Panc1 (cell line): Measurements from ENCODE around the gene SIGLEC7.

Source experiments
- POLR2AphosphoS5 ChIP-seq: IDR thresholded peaks from 2 replicates; pipeline ENCODE4 v1.6.1; 2012; ENCODE audit warnings: mild to moderate bottlenecking, low read depth, low read length, moderate library complexity
- SIN3A ChIP-seq: IDR thresholded peaks from 2 replicates; pipeline ENCODE4 v1.6.1; 2012; ENCODE audit warnings: low read depth, mild to moderate bottlenecking, low read length, moderate library complexity, borderline replicate concordance; ENCODE audit not compliant: insufficient read depth
- TF ChIP-seq, protein P1 (sequence below): fragments of 450-650 bp; IDR thresholded peaks from 2 replicates; pipeline ENCODE4 v1.5.1; 2017; ENCODE audit warnings: mild to moderate bottlenecking

DNA sequence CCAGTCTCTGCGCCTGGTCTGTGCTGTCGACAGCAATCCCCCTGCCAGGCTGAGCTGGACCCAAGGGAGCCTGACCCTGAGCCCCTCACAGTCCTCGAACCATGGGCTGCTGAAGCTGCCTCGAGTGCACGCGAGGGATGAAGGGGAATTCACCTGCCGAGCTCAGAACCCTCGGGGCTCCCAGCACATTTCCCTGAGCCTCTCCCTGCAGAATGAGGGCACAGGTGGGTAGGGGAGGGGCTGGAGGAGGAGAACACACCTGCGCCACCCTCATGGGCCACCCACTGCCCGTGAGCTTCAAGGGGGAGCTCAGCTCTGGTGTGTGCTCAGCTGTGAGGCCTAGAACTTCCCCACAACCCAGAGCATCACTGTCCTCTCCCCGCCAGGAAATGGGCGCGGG lies 44.2 kb downstream of the SIGLEC7 start:
- no peak for TF ChIP-seq POLR2AphosphoS5
- TF ChIP-seq SIN3A: no peak
- TF ChIP-seq, protein P1, sequence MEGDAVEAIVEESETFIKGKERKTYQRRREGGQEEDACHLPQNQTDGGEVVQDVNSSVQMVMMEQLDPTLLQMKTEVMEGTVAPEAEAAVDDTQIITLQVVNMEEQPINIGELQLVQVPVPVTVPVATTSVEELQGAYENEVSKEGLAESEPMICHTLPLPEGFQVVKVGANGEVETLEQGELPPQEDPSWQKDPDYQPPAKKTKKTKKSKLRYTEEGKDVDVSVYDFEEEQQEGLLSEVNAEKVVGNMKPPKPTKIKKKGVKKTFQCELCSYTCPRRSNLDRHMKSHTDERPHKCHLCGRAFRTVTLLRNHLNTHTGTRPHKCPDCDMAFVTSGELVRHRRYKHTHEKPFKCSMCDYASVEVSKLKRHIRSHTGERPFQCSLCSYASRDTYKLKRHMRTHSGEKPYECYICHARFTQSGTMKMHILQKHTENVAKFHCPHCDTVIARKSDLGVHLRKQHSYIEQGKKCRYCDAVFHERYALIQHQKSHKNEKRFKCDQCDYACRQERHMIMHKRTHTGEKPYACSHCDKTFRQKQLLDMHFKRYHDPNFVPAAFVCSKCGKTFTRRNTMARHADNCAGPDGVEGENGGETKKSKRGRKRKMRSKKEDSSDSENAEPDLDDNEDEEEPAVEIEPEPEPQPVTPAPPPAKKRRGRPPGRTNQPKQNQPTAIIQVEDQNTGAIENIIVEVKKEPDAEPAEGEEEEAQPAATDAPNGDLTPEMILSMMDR: no peak
